H1 (cell line): Measurements from ENCODE around the gene DBF4. TPM values are rescaled to one million over a fixed set of nuclear protein-coding genes. Genes with fewer than 3 reads are reported as not detected.
"Not testable (repeated sequence)": the region's sequence is repeated elsewhere in the genome, so short reads cannot be mapped to it uniquely, and the experiment has no call there.

Source experiments
- CTCF ChIA-PET: fragments of 300-600 bp; sonication (Branson Sonifier 250); formaldehyde crosslinking; loops from one replicate; lab custom pipeline; 2021; ENCODE audit not compliant: partially characterized antibody; lab: Charles Lee
- POLR2A ChIA-PET: fragments of 300-600 bp; sonication (Branson Sonifier 250); formaldehyde crosslinking; loops from one replicate; lab custom pipeline; 2021; ENCODE audit warnings: inconsistent platforms; ENCODE audit not compliant: partially characterized antibody; lab: Charles Lee
- DNase-seq, 2 experiments: peaks; one replicate each; pipeline versions ENCODE4 v3.0.0 to v3.0.0-alpha.2; 2010 to 2022; ENCODE audit warnings: low spot score in 2 of 2, low read depth in 1 of 2, mixed read lengths in 1 of 2
- FAIRE-seq: peaks from 2 replicates; lab custom pipeline; 2011; peaks lifted over from hg19 to GRCh38; lab: Jason Lieb, UNC
- H2AFZ ChIP-seq: 2 replicates; pipeline ENCODE4 v1.8.1; 2012; ENCODE audit warnings: low read length, inconsistent platforms
- H2AK5ac ChIP-seq: 2 replicates; pipeline ENCODE4 v1.6.1; 2013; ENCODE audit warnings: low read depth, low read length
- H2BK120ac ChIP-seq: replicated peaks from 2 replicates; pipeline ENCODE3; 2013; ENCODE audit warnings: low read depth, low read length, inconsistent platforms
- H2BK12ac ChIP-seq: 2 replicates; pipeline ENCODE4 v1.6.1; 2013; ENCODE audit warnings: low read depth, low read length
- H2BK15ac ChIP-seq: 2 replicates; pipeline ENCODE4 v1.6.1; 2013; ENCODE audit warnings: low read length
- H2BK20ac ChIP-seq: 2 replicates; pipeline ENCODE4 v1.6.1; 2013; ENCODE audit warnings: low read length
- H2BK5ac ChIP-seq: 2 replicates; pipeline ENCODE4 v1.6.1; 2013; ENCODE audit warnings: low read depth, low read length
- H3K14ac ChIP-seq: 2 replicates; pipeline ENCODE4 v1.6.1; 2013; ENCODE audit warnings: inconsistent platforms; ENCODE audit not compliant: insufficient read length
- H3K18ac ChIP-seq: 2 replicates; pipeline ENCODE4 v1.6.1; 2013; ENCODE audit warnings: low read length; ENCODE audit errors: extremely low read depth
- H3K23ac ChIP-seq: 2 replicates; pipeline ENCODE4 v1.6.1; 2013; ENCODE audit warnings: inconsistent platforms; ENCODE audit not compliant: insufficient read length
- H3K23me2 ChIP-seq: 2 replicates; pipeline ENCODE4 v1.6.1; 2013; ENCODE audit warnings: low read depth, low read length
- H3K27ac ChIP-seq: 2 replicates; pipeline ENCODE4 v1.6.1; 2011; ENCODE audit warnings: low read depth, low read length, inconsistent platforms
- H3K27me3 ChIP-seq, 4 experiments: replicated peaks in 1 of 4; 1 replicate in 1 of 4; 2 replicates in 3 of 4; pipeline versions ENCODE4 v1.6.1 to v1.8.1; 2011 to 2013; ENCODE audit warnings: low read length in 3 of 4, mild to moderate bottlenecking in 3 of 4, inconsistent platforms in 2 of 4, mixed read lengths in 2 of 4, moderate library complexity in 1 of 4; ENCODE audit not compliant: control insufficient read depth in 3 of 4, insufficient read depth in 3 of 4; ENCODE audit errors: extremely low read depth in 1 of 4
- H3K36me3 ChIP-seq, 4 experiments: 2 replicates each; pipeline versions ENCODE4 v1.6.1 to v1.8.1; 2011 to 2013; ENCODE audit warnings: mild to moderate bottlenecking in 4 of 4, low read length in 3 of 4, moderate library complexity in 2 of 4, control low read depth in 1 of 4, inconsistent platforms in 1 of 4; ENCODE audit not compliant: insufficient read depth in 4 of 4, control insufficient read depth in 2 of 4
- H3K4ac ChIP-seq: replicated peaks from 2 replicates; pipeline ENCODE3; 2013; ENCODE audit warnings: low read length, low read depth, mixed read lengths, inconsistent platforms; ENCODE audit not compliant: insufficient read length
- H3K4me1 ChIP-seq, 4 experiments: replicated peaks in 1 of 4; 1 replicate in 1 of 4; 2 replicates in 3 of 4; pipeline versions ENCODE4 v1.6.1 to v1.8.1; 2011 to 2013; ENCODE audit warnings: low read length in 3 of 4, inconsistent platforms in 2 of 4, mixed read lengths in 1 of 4; ENCODE audit not compliant: insufficient read depth in 4 of 4, control insufficient read depth in 3 of 4
- H3K4me2 ChIP-seq, 2 experiments: 2 replicates each; pipeline versions ENCODE4 v1.6.1 to v1.8.1; 2011 to 2013; ENCODE audit warnings: low read depth in 2 of 2, low read length in 2 of 2, control low read depth in 1 of 2, inconsistent platforms in 1 of 2, mild to moderate bottlenecking in 1 of 2; ENCODE audit not compliant: insufficient read depth in 1 of 2
- H3K4me3 ChIP-seq, 4 experiments: fragments of 200-600, 300-600 bp in 1 of 4; sonication (generic), shearing (Covaris generic), sonication (Bioruptor Twin) in 1 of 4; 2 replicates each; pipeline versions ENCODE4 v1.5.1 to v1.8.1; 2011 to 2016; ENCODE audit warnings: low read length in 4 of 4, low read depth in 3 of 4, control low read depth in 2 of 4, inconsistent platforms in 2 of 4, mild to moderate bottlenecking in 2 of 4, mixed read lengths in 1 of 4, moderate library complexity in 1 of 4; ENCODE audit not compliant: insufficient read depth in 2 of 4; ENCODE audit errors: extremely low read depth in 1 of 4
- H3K56ac ChIP-seq: replicated peaks from 2 replicates; pipeline ENCODE3; 2013; ENCODE audit warnings: low read depth, mild to moderate bottlenecking, mixed read lengths, low read length, inconsistent platforms; ENCODE audit not compliant: insufficient read length
- H3K79me1 ChIP-seq: 2 replicates; pipeline ENCODE4 v1.6.1; 2013; ENCODE audit warnings: low read depth, low read length, control low read depth
- H3K79me2 ChIP-seq, 2 experiments: 2 replicates each; pipeline versions ENCODE4 v1.6.1 to v1.8.1; 2012 to 2013; ENCODE audit warnings: low read length in 2 of 2, mild to moderate bottlenecking in 2 of 2, inconsistent platforms in 1 of 2; ENCODE audit not compliant: insufficient read depth in 2 of 2, control insufficient read depth in 1 of 2
- H3K9ac ChIP-seq, 4 experiments: replicated peaks in 1 of 4; 1 replicate in 1 of 4; 2 replicates in 3 of 4; pipeline versions ENCODE4 v1.6.1 to v1.8.1; 2011 to 2013; ENCODE audit warnings: low read depth in 3 of 4, low read length in 3 of 4, control low read depth in 2 of 4, mild to moderate bottlenecking in 2 of 4, moderate library complexity in 2 of 4, inconsistent platforms in 1 of 4; ENCODE audit errors: extremely low read depth in 1 of 4
- H3K9me3 ChIP-seq, 2 experiments: 2 replicates each; pipeline versions ENCODE4 v1.6.1 to v1.8.1; 2012 to 2013; ENCODE audit warnings: mild to moderate bottlenecking in 2 of 2, moderate library complexity in 2 of 2, control low read depth in 1 of 2, inconsistent platforms in 1 of 2, low read depth in 1 of 2, low read length in 1 of 2, mixed read lengths in 1 of 2; ENCODE audit not compliant: insufficient read depth in 2 of 2
- H4K20me1 ChIP-seq, 2 experiments: replicated peaks in 1 of 2; 2 replicates each; pipeline versions ENCODE3 to v1.8.1; 2011 to 2013; ENCODE audit warnings: inconsistent platforms in 2 of 2, low read length in 2 of 2, mild to moderate bottlenecking in 1 of 2; ENCODE audit not compliant: insufficient read depth in 2 of 2, control insufficient read depth in 1 of 2
- H4K5ac ChIP-seq: 2 replicates; pipeline ENCODE4 v1.6.1; 2013; ENCODE audit warnings: low read length, low read depth, mixed read lengths, inconsistent platforms; ENCODE audit not compliant: insufficient read length
- H4K8ac ChIP-seq: 2 replicates; pipeline ENCODE4 v1.8.0; 2013; ENCODE audit warnings: mild to moderate bottlenecking, moderate library complexity, low read length, inconsistent platforms; ENCODE audit not compliant: insufficient read depth; ENCODE audit errors: extremely low read depth
- H4K91ac ChIP-seq: replicated peaks from 2 replicates; pipeline ENCODE3; 2013; ENCODE audit warnings: low read length, mixed read lengths, inconsistent platforms; ENCODE audit not compliant: insufficient read length
- CTCF ChIP-seq, 3 experiments: IDR thresholded peaks; 1 replicate in 2 of 3; 2 replicates in 1 of 3; pipeline versions ENCODE4 v1.5.1 to v1.6.1; 2011; ENCODE audit warnings: low read length in 3 of 3, mild to moderate bottlenecking in 3 of 3, inconsistent platforms in 2 of 3, low read depth in 1 of 3, moderate library complexity in 1 of 3; ENCODE audit not compliant: insufficient read depth in 1 of 3; ENCODE audit errors: control extremely low read depth in 1 of 3
- POLR2A ChIP-seq, 2 experiments: IDR thresholded peaks; 1 replicate in 1 of 2; 2 replicates in 1 of 2; pipeline ENCODE4 v1.6.1; 2011; ENCODE audit warnings: low read depth in 2 of 2, low read length in 2 of 2, mild to moderate bottlenecking in 2 of 2; ENCODE audit errors: control extremely low read depth in 1 of 2
- RAD21 ChIP-seq, 2 experiments: IDR thresholded peaks in 1 of 2; conservative IDR thresholded peaks in 1 of 2; 2 replicates each; pipeline ENCODE4 v1.6.1; 2011; ENCODE audit warnings: low read depth in 2 of 2, low read length in 2 of 2, improper control_type of control experiment in 1 of 2, inconsistent platforms in 1 of 2, mild to moderate bottlenecking in 1 of 2, moderate library complexity in 1 of 2
- WGBS, 2 experiments: shearing (Covaris generic) in 1 of 2; methylation state at CpG; one replicate each; pipeline versions ENCODE4 v1.1.6 to v1.1.7; 2013 to 2015; ENCODE audit warnings: low lambda C conversion rate in 2 of 2, mixed read lengths in 2 of 2, inconsistent platforms in 1 of 2, low coverage in 1 of 2, missing lambda C conversion rate in 1 of 2; ENCODE audit not compliant: insufficient replicate concordance in 2 of 2, insufficient coverage in 1 of 2, insufficient read length in 1 of 2; ENCODE audit errors: extremely low coverage in 1 of 2, missing lambda C conversion rate in 1 of 2; 5-methylcytosine and 5-hydroxymethylcytosine counted together
- polyA plus RNA-seq, 7 experiments: library from polyadenylated mRNA; depleted of rRNA in 3 of 7; stranded (reverse) in 5 of 7; unstranded in 2 of 7; fragments of >200 nt in 5 of 7; fragments of 200-250 nt in 2 of 7; gene quantifications; 1 replicate in 5 of 7; 2 replicates in 1 of 7; 4 replicates in 1 of 7; pipeline versions ENCODE4 v1.2.1 to v1.2.3, GENCODE V29; 2011 to 2013; ENCODE audit warnings: missing spikeins in 2 of 7, mixed read lengths in 2 of 7
- total RNA-seq: library from RNA; stranded (reverse); fragmentation: NEBNext Ultra II Directional; extraction: Animal tissue kit (Norgen Biotek cat#: 25700); gene quantifications from 2 replicates; pipeline ENCODE4 v1.2.1, GENCODE V29; 2021

Gene DBF4
- total and polyA plus RNA-seq, 2 of the 8 experiments (the other 6 are each of a cell fraction or from before 2014, with no cell fraction given) = 8.7 to 82.4 TPM

- H3K9ac ChIP-seq, H3K18ac ChIP-seq, H3K4me1 ChIP-seq, H2BK15ac ChIP-seq, H2AK5ac ChIP-seq, H2BK120ac ChIP-seq, H4K5ac ChIP-seq, H3K79me2 ChIP-seq, H3K79me1 ChIP-seq, H3K4me3 ChIP-seq, H4K91ac ChIP-seq, H3K9me3 ChIP-seq, H2BK12ac ChIP-seq, H4K20me1 ChIP-seq, FAIRE-seq, H3K4me2 ChIP-seq, H3K23ac ChIP-seq, H3K56ac ChIP-seq, H2AFZ ChIP-seq, H3K23me2 ChIP-seq, DNase-seq, H3K4ac ChIP-seq, H2BK20ac ChIP-seq, H3K14ac ChIP-seq, H2BK5ac ChIP-seq, H3K27ac ChIP-seq, H4K8ac ChIP-seq, H3K27me3 ChIP-seq: not testable (repeated sequence)
- ChIA-PET CTCF (interaction anchor here (2.2 kb wide), 1 partner anchor 18 kb away, joined by 10 read pairs; no protein-coding TSS in a partner anchor), POLR2A (interaction anchor here (0.8 kb wide), 1 partner anchor 188 kb away, joined by 3 read pairs; no protein-coding TSS in a partner anchor)
- 95% methylated on average over 4 of the region's 4 CpGs; no CpG with 5 or more reads in 1 of the 2 experiments for WGBS, 2 experiments
- peaks cover 0 to 40% (median 13%) of the 10 kb centered on the region in 4 experiments; a peak in 4 of 8 replicates for H3K36me3 ChIP-seq
- TF ChIP-seq CTCF (IDR thresholded peaks at IDR 0.05; ENCODE audit: control extremely low read depth in 1 of 3, insufficient read depth in 1 of 3, low read depth in 1 of 3, low read length in 3 of 3) = peak in 2 of 3 experiments; percentile 5 to 12; a peak in 2 of 4 replicates
- peak in 1 of 2 experiments; percentile 7; a peak in 2 of 3 replicates for TF ChIP-seq POLR2A (IDR thresholded peaks at IDR 0.05; ENCODE audit: control extremely low read depth in 1 of 2, low read depth in 2 of 2, low read length in 2 of 2)
- peak in 1 of 2 experiments; percentile 10; a peak in 1 of 4 replicates for TF ChIP-seq RAD21 (IDR thresholded peaks at IDR 0.05 in 1 of 2, conservative IDR thresholded peaks at IDR 0.05 in 1 of 2; ENCODE audit: low read depth in 2 of 2, low read length in 2 of 2)
Measured at GRCh38 chr7:87908814-87909213, 32.5 kb downstream of the DBF4 start.
